ENCODE measurements around the gene ZNF764.

GRCh38 chr16:30526137-30526822 lies 31.9 kb downstream of the ZNF764 start, which contains the start of gene ZNF768:
- no peak for TF ChIP-seq CTCF (IDR thresholded peaks at IDR 0.05)
- TF ChIP-seq POLR2A (IDR thresholded peaks at IDR 0.05) = peak in 1 of 2 donors; percentile 30

All from heart left ventricle (tissue), 13 donors.